ENCODE data around the gene SMC4. TPM values are rescaled to one million over a fixed set of nuclear protein-coding genes. Genes with fewer than 3 reads are reported as not detected.

Gene SMC4
- total RNA-seq, 4 donors from 2014 or later = 11.7 to 27.1 (median 21.1) TPM

DNA sequence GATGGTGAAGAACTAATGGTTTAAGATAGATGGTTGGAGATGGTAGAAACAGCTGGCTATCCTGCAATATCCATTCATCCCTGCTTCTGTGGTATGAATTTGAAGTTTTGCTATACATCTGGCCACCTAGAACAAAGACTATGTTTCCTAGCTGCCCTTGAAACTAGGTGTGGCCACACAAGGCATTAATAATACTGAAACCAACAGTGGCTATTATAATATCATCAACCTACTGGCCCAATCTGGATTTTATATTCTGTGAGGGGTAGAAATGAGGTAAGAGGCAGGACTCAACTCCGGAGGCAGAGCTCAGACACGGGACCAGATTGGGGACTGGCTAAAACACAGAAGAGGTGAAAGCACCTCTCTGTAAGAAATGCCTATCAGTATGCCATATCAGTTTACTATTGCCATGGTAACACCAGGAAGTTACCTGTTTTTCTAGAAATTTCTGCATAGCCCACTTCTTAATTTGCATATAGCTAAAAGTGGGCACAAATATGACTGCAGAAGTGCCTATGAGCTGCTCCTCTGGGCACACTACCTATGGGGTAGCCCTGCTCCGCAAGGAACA is 8.8 kb upstream of the SMC4 start:
- TF ChIP-seq, protein P1, sequence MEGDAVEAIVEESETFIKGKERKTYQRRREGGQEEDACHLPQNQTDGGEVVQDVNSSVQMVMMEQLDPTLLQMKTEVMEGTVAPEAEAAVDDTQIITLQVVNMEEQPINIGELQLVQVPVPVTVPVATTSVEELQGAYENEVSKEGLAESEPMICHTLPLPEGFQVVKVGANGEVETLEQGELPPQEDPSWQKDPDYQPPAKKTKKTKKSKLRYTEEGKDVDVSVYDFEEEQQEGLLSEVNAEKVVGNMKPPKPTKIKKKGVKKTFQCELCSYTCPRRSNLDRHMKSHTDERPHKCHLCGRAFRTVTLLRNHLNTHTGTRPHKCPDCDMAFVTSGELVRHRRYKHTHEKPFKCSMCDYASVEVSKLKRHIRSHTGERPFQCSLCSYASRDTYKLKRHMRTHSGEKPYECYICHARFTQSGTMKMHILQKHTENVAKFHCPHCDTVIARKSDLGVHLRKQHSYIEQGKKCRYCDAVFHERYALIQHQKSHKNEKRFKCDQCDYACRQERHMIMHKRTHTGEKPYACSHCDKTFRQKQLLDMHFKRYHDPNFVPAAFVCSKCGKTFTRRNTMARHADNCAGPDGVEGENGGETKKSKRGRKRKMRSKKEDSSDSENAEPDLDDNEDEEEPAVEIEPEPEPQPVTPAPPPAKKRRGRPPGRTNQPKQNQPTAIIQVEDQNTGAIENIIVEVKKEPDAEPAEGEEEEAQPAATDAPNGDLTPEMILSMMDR (IDR thresholded peaks at IDR 0.05) = no peak
- TF ChIP-seq EP300 (IDR thresholded peaks at IDR 0.05) (no peak), POLR2A (IDR thresholded peaks at IDR 0.05) (no peak)
- H3K27ac ChIP-seq = no peak overlapping the region
- H3K4me3 ChIP-seq = no peak overlapping the region
- H3K9me3 ChIP-seq = no peaks in the 10 kb centered on the region
- H3K36me3 ChIP-seq = no peaks in the 10 kb centered on the region
- H3K27me3 ChIP-seq = no peaks in the 10 kb centered on the region
- no peaks in the 10 kb centered on the region for H3K4me1 ChIP-seq
- 88 to 100% methylated on average over 3 of the region's 3 CpGs for whole genome bisulfite sequencing, 2 donors
- no peak for DNase-seq (ENCODE audit: low spot score in 2 of 2)

DNA sequence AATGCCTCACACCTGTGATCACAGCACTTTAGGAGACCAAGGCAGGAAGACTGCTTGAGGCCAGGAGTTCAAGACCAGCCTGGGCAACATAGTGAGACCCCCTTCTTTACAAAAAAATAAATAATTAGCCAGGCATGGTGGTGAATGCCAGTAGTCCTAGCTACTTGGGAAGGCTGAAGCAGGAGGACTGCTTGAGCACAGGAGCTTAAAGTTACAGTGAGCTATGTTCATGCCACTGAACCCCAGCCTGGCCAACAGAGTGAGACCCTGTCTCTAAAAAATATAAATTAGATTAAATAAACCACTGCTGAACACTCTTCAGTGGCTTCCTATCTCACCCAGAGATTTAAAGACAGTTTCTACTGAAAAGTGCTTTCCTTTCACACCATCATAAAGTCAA is 6.7 kb upstream of the SMC4 start:
- Histone ChIP-seq H3K36me3 (no peaks in the 10 kb centered on the region), H3K4me1 (peaks cover 0 to 1% (median under 1%) of the 10 kb centered on the region in 4 donors), H3K4me3 (no peak overlapping the region), H3K9me3 (no peaks in the 10 kb centered on the region), H3K27ac (no peak overlapping the region), H3K27me3 (no peaks in the 10 kb centered on the region)
- TF ChIP-seq, protein P1 (IDR thresholded peaks at IDR 0.05) = no peak
- no peak for TF ChIP-seq POLR2A (IDR thresholded peaks at IDR 0.05)
- no peak for TF ChIP-seq EP300 (IDR thresholded peaks at IDR 0.05)
- no peak for DNase-seq (ENCODE audit: low spot score in 2 of 2)

DNA sequence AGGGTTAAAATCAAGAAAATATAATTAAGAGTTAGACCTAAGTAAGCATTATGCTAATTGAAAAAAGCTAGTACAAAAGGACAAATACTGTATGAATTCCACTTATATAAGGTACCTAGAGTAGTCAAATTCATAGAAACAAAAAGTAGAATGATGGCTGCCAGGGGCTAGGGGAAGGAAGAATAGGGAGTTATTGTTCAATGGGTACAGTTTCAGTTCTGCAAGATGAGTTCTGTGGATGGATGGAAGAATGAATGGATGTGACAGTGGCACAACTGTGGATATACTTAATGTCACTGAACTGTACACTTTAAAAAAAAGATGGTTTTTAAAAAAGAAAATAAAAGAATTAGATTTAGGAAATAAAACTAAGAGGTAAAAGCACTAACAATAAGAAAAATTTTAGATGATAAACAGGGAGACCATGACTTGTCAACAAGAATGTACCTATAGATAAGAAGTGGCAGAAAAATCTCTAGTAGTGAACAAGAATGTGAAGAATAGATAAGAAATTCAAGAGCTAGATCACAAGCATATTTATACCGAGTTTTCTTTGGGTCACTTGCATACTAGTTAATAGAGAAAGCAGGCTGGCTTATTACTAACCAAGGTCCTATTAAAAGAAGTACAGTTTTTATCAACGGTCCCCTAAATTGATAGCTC is 6.0 kb upstream of the SMC4 start:
- no peak for DNase-seq (ENCODE audit: low spot score in 2 of 2)
- H3K4me3 ChIP-seq = no peak overlapping the region
- H3K9me3 ChIP-seq = no peaks in the 10 kb centered on the region
- peaks cover 0 to 8% (median 4%) of the 10 kb centered on the region in 4 donors for H3K4me1 ChIP-seq
- TF ChIP-seq EP300 (IDR thresholded peaks at IDR 0.05) (no peak), POLR2A (IDR thresholded peaks at IDR 0.05) (no peak)
- TF ChIP-seq, protein P1 (IDR thresholded peaks at IDR 0.05) = no peak
- H3K36me3 ChIP-seq = no peaks in the 10 kb centered on the region
- no peaks in the 10 kb centered on the region for H3K27me3 ChIP-seq
- 93 to 94% methylated on average over 2 of the region's 2 CpGs for WGBS, 2 donors
- no peak overlapping the region for H3K27ac ChIP-seq

DNA sequence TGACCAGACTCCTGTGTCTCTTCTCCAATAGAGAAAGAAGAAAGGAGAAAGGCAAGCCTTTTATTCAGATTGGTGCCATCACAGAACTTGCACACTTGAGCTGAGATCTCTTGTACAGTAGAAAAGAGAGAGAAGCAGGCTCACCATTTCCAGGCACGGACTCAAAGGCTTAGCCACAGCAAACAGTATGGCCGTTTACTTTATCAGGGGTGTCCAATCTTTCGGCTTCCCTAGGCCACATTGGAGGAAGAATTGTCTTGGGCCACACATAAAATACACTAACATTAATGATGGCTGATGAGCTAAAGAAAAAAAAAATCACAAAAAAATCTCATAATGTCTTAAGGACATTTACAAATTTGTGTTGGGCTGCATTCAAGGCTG is 5.4 kb upstream of the SMC4 start:
- Histone ChIP-seq H3K27ac (no peak overlapping the region), H3K4me3 (no peak overlapping the region), H3K27me3 (no peaks in the 10 kb centered on the region), H3K9me3 (no peaks in the 10 kb centered on the region), H3K36me3 (no peaks in the 10 kb centered on the region), H3K4me1 (peaks cover 0 to 12% (median 4%) of the 10 kb centered on the region in 4 donors)
- no peak for TF ChIP-seq EP300 (IDR thresholded peaks at IDR 0.05)
- no peak for TF ChIP-seq POLR2A (IDR thresholded peaks at IDR 0.05)
- TF ChIP-seq, protein P1 (IDR thresholded peaks at IDR 0.05) = no peak
- WGBS, 2 donors = 95 to 97% methylated on average over 3 of the region's 3 CpGs
- DNase-seq (ENCODE audit: low spot score in 2 of 2) = no peak

DNA sequence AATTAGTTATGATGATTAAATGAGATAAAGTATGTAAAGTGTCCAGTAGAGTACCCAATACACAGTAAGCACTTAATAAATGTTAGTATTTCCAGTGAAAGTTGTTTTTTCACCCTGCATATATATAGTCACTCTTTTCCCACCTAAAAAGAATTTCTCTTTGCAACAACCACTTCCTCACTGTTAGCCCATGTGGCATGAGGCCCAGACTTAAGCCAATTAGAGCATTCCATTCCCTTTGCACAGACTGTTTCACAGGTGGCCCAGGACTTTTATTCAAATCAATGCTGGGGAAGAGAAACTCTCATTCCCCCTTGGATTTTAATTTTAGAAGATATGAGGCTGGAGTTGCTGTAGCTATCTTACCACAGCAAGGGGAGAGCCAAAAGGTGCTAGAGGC is 4.2 kb upstream of the SMC4 start:
- DNase-seq (ENCODE audit: low spot score in 2 of 2) = no peak
- Histone ChIP-seq H3K4me1 (peaks cover 0 to 14% (median 7%) of the 10 kb centered on the region in 4 donors), H3K36me3 (no peaks in the 10 kb centered on the region), H3K27me3 (no peaks in the 10 kb centered on the region), H3K9me3 (no peaks in the 10 kb centered on the region), H3K4me3 (no peak overlapping the region), H3K27ac (no peak overlapping the region)
- TF ChIP-seq, protein P1 (IDR thresholded peaks at IDR 0.05) = no peak
